H1 (cell line): ENCODE results near the gene ARHGEF7. TPM values are rescaled to one million over a fixed set of nuclear protein-coding genes. Genes with fewer than 3 reads are reported as not detected.

ENCODE experiments used
- CTCF ChIA-PET: fragments of 300-600 bp; sonication (Branson Sonifier 250); formaldehyde crosslinking; loops from one replicate; lab custom pipeline; 2021; ENCODE audit not compliant: partially characterized antibody; lab: Charles Lee
- POLR2A ChIA-PET: fragments of 300-600 bp; sonication (Branson Sonifier 250); formaldehyde crosslinking; loops from one replicate; lab custom pipeline; 2021; ENCODE audit warnings: inconsistent platforms; ENCODE audit not compliant: partially characterized antibody; lab: Charles Lee
- DNase-seq, 2 experiments: peaks; one replicate each; pipeline versions ENCODE4 v3.0.0 to v3.0.0-alpha.2; 2010 to 2022; ENCODE audit warnings: low spot score in 2 of 2, low read depth in 1 of 2, mixed read lengths in 1 of 2
- FAIRE-seq: peaks from 2 replicates; lab custom pipeline; 2011; peaks lifted over from hg19 to GRCh38; lab: Jason Lieb, UNC
- H2AFZ ChIP-seq: 2 replicates; pipeline ENCODE4 v1.8.1; 2012; ENCODE audit warnings: low read length, inconsistent platforms
- H2AK5ac ChIP-seq: 2 replicates; pipeline ENCODE4 v1.6.1; 2013; ENCODE audit warnings: low read depth, low read length
- H2BK120ac ChIP-seq: replicated peaks from 2 replicates; pipeline ENCODE3; 2013; ENCODE audit warnings: low read depth, low read length, inconsistent platforms
- H2BK12ac ChIP-seq: 2 replicates; pipeline ENCODE4 v1.6.1; 2013; ENCODE audit warnings: low read depth, low read length
- H2BK15ac ChIP-seq: 2 replicates; pipeline ENCODE4 v1.6.1; 2013; ENCODE audit warnings: low read length
- H2BK20ac ChIP-seq: 2 replicates; pipeline ENCODE4 v1.6.1; 2013; ENCODE audit warnings: low read length
- H2BK5ac ChIP-seq: 2 replicates; pipeline ENCODE4 v1.6.1; 2013; ENCODE audit warnings: low read depth, low read length
- H3K14ac ChIP-seq: 2 replicates; pipeline ENCODE4 v1.6.1; 2013; ENCODE audit warnings: inconsistent platforms; ENCODE audit not compliant: insufficient read length
- H3K18ac ChIP-seq: 2 replicates; pipeline ENCODE4 v1.6.1; 2013; ENCODE audit warnings: low read length; ENCODE audit errors: extremely low read depth
- H3K23ac ChIP-seq: 2 replicates; pipeline ENCODE4 v1.6.1; 2013; ENCODE audit warnings: inconsistent platforms; ENCODE audit not compliant: insufficient read length
- H3K23me2 ChIP-seq: 2 replicates; pipeline ENCODE4 v1.6.1; 2013; ENCODE audit warnings: low read depth, low read length
- H3K27ac ChIP-seq: 2 replicates; pipeline ENCODE4 v1.6.1; 2011; ENCODE audit warnings: low read depth, low read length, inconsistent platforms
- H3K27me3 ChIP-seq, 4 experiments: replicated peaks in 1 of 4; 1 replicate in 1 of 4; 2 replicates in 3 of 4; pipeline versions ENCODE4 v1.6.1 to v1.8.1; 2011 to 2013; ENCODE audit warnings: low read length in 3 of 4, mild to moderate bottlenecking in 3 of 4, inconsistent platforms in 2 of 4, mixed read lengths in 2 of 4, moderate library complexity in 1 of 4; ENCODE audit not compliant: control insufficient read depth in 3 of 4, insufficient read depth in 3 of 4; ENCODE audit errors: extremely low read depth in 1 of 4
- H3K36me3 ChIP-seq, 4 experiments: 2 replicates each; pipeline versions ENCODE4 v1.6.1 to v1.8.1; 2011 to 2013; ENCODE audit warnings: mild to moderate bottlenecking in 4 of 4, low read length in 3 of 4, moderate library complexity in 2 of 4, control low read depth in 1 of 4, inconsistent platforms in 1 of 4; ENCODE audit not compliant: insufficient read depth in 4 of 4, control insufficient read depth in 2 of 4
- H3K4ac ChIP-seq: replicated peaks from 2 replicates; pipeline ENCODE3; 2013; ENCODE audit warnings: low read length, low read depth, mixed read lengths, inconsistent platforms; ENCODE audit not compliant: insufficient read length
- H3K4me1 ChIP-seq, 4 experiments: replicated peaks in 1 of 4; 1 replicate in 1 of 4; 2 replicates in 3 of 4; pipeline versions ENCODE4 v1.6.1 to v1.8.1; 2011 to 2013; ENCODE audit warnings: low read length in 3 of 4, inconsistent platforms in 2 of 4, mixed read lengths in 1 of 4; ENCODE audit not compliant: insufficient read depth in 4 of 4, control insufficient read depth in 3 of 4
- H3K4me2 ChIP-seq, 2 experiments: 2 replicates each; pipeline versions ENCODE4 v1.6.1 to v1.8.1; 2011 to 2013; ENCODE audit warnings: low read depth in 2 of 2, low read length in 2 of 2, control low read depth in 1 of 2, inconsistent platforms in 1 of 2, mild to moderate bottlenecking in 1 of 2; ENCODE audit not compliant: insufficient read depth in 1 of 2
- H3K4me3 ChIP-seq, 4 experiments: fragments of 200-600, 300-600 bp in 1 of 4; sonication (generic), shearing (Covaris generic), sonication (Bioruptor Twin) in 1 of 4; 2 replicates each; pipeline versions ENCODE4 v1.5.1 to v1.8.1; 2011 to 2016; ENCODE audit warnings: low read length in 4 of 4, low read depth in 3 of 4, control low read depth in 2 of 4, inconsistent platforms in 2 of 4, mild to moderate bottlenecking in 2 of 4, mixed read lengths in 1 of 4, moderate library complexity in 1 of 4; ENCODE audit not compliant: insufficient read depth in 2 of 4; ENCODE audit errors: extremely low read depth in 1 of 4
- H3K56ac ChIP-seq: replicated peaks from 2 replicates; pipeline ENCODE3; 2013; ENCODE audit warnings: low read depth, mild to moderate bottlenecking, mixed read lengths, low read length, inconsistent platforms; ENCODE audit not compliant: insufficient read length
- H3K79me1 ChIP-seq: 2 replicates; pipeline ENCODE4 v1.6.1; 2013; ENCODE audit warnings: low read depth, low read length, control low read depth
- H3K79me2 ChIP-seq, 2 experiments: 2 replicates each; pipeline versions ENCODE4 v1.6.1 to v1.8.1; 2012 to 2013; ENCODE audit warnings: low read length in 2 of 2, mild to moderate bottlenecking in 2 of 2, inconsistent platforms in 1 of 2; ENCODE audit not compliant: insufficient read depth in 2 of 2, control insufficient read depth in 1 of 2
- H3K9ac ChIP-seq, 4 experiments: replicated peaks in 1 of 4; 1 replicate in 1 of 4; 2 replicates in 3 of 4; pipeline versions ENCODE4 v1.6.1 to v1.8.1; 2011 to 2013; ENCODE audit warnings: low read depth in 3 of 4, low read length in 3 of 4, control low read depth in 2 of 4, mild to moderate bottlenecking in 2 of 4, moderate library complexity in 2 of 4, inconsistent platforms in 1 of 4; ENCODE audit errors: extremely low read depth in 1 of 4
- H3K9me3 ChIP-seq, 2 experiments: 2 replicates each; pipeline versions ENCODE4 v1.6.1 to v1.8.1; 2012 to 2013; ENCODE audit warnings: mild to moderate bottlenecking in 2 of 2, moderate library complexity in 2 of 2, control low read depth in 1 of 2, inconsistent platforms in 1 of 2, low read depth in 1 of 2, low read length in 1 of 2, mixed read lengths in 1 of 2; ENCODE audit not compliant: insufficient read depth in 2 of 2
- H4K20me1 ChIP-seq, 2 experiments: replicated peaks in 1 of 2; 2 replicates each; pipeline versions ENCODE3 to v1.8.1; 2011 to 2013; ENCODE audit warnings: inconsistent platforms in 2 of 2, low read length in 2 of 2, mild to moderate bottlenecking in 1 of 2; ENCODE audit not compliant: insufficient read depth in 2 of 2, control insufficient read depth in 1 of 2
- H4K5ac ChIP-seq: 2 replicates; pipeline ENCODE4 v1.6.1; 2013; ENCODE audit warnings: low read length, low read depth, mixed read lengths, inconsistent platforms; ENCODE audit not compliant: insufficient read length
- H4K8ac ChIP-seq: 2 replicates; pipeline ENCODE4 v1.8.0; 2013; ENCODE audit warnings: mild to moderate bottlenecking, moderate library complexity, low read length, inconsistent platforms; ENCODE audit not compliant: insufficient read depth; ENCODE audit errors: extremely low read depth
- H4K91ac ChIP-seq: replicated peaks from 2 replicates; pipeline ENCODE3; 2013; ENCODE audit warnings: low read length, mixed read lengths, inconsistent platforms; ENCODE audit not compliant: insufficient read length
- HDAC2 ChIP-seq, 2 experiments: fragments of 300-600 bp in 1 of 2; sonication (generic) in 1 of 2; IDR thresholded peaks; 2 replicates each; pipeline ENCODE4 v1.6.1; 2011 to 2012; ENCODE audit warnings: low read depth in 2 of 2, low read length in 2 of 2, mild to moderate bottlenecking in 2 of 2, moderate library complexity in 2 of 2, borderline replicate concordance in 1 of 2, inconsistent platforms in 1 of 2
- TAF1 ChIP-seq: IDR thresholded peaks from 2 replicates; pipeline ENCODE4 v1.6.1; 2011; ENCODE audit warnings: mild to moderate bottlenecking, low read depth, low read length
- WGBS, 2 experiments: shearing (Covaris generic) in 1 of 2; methylation state at CpG; one replicate each; pipeline versions ENCODE4 v1.1.6 to v1.1.7; 2013 to 2015; ENCODE audit warnings: low lambda C conversion rate in 2 of 2, mixed read lengths in 2 of 2, inconsistent platforms in 1 of 2, low coverage in 1 of 2, missing lambda C conversion rate in 1 of 2; ENCODE audit not compliant: insufficient replicate concordance in 2 of 2, insufficient coverage in 1 of 2, insufficient read length in 1 of 2; ENCODE audit errors: extremely low coverage in 1 of 2, missing lambda C conversion rate in 1 of 2; 5-methylcytosine and 5-hydroxymethylcytosine counted together
- polyA plus RNA-seq, 7 experiments: library from polyadenylated mRNA; depleted of rRNA in 3 of 7; stranded (reverse) in 5 of 7; unstranded in 2 of 7; fragments of >200 nt in 5 of 7; fragments of 200-250 nt in 2 of 7; gene quantifications; 1 replicate in 5 of 7; 2 replicates in 1 of 7; 4 replicates in 1 of 7; pipeline versions ENCODE4 v1.2.1 to v1.2.3, GENCODE V29; 2011 to 2013; ENCODE audit warnings: missing spikeins in 2 of 7, mixed read lengths in 2 of 7
- total RNA-seq: library from RNA; stranded (reverse); fragmentation: NEBNext Ultra II Directional; extraction: Animal tissue kit (Norgen Biotek cat#: 25700); gene quantifications from 2 replicates; pipeline ENCODE4 v1.2.1, GENCODE V29; 2021

ARHGEF7 gene
- total and polyA plus RNA-seq, 2 of the 8 experiments (the other 6 are each of a cell fraction or from before 2014, with no cell fraction given), result 26.2 to 56.5 TPM

GRCh38 chr13:111082240-111082639 is 32.9 kb upstream of the ARHGEF7 start:
- no peak overlapping the region for H3K4ac ChIP-seq
- no peak overlapping the region for H4K5ac ChIP-seq
- CTCF ChIA-PET, result interaction anchor here (1.0 to 11.1 kb wide), 2 partner anchors 10 to 15 kb away, joined by 3 to 88 read pairs; no protein-coding TSS in a partner anchor
- H3K4me1 ChIP-seq, result no peaks in the 10 kb centered on the region; a peak in 2 of 7 replicates
- no peak overlapping the region for H3K14ac ChIP-seq
- no peaks in the 10 kb centered on the region for H3K36me3 ChIP-seq
- no peak overlapping the region for H3K4me2 ChIP-seq
- no peaks in the 10 kb centered on the region for H3K27me3 ChIP-seq
- H2BK5ac ChIP-seq, result no peak overlapping the region
- no peak overlapping the region for H4K91ac ChIP-seq
- H2AFZ ChIP-seq, result no peak overlapping the region
- H3K56ac ChIP-seq, result no peak overlapping the region
- no peak overlapping the region for H2BK15ac ChIP-seq
- H3K23ac ChIP-seq, result no peak overlapping the region
- H2BK120ac ChIP-seq, result no peak overlapping the region
- no peak overlapping the region for H3K27ac ChIP-seq
- no peaks in the 10 kb centered on the region for H4K20me1 ChIP-seq
- H3K4me3 ChIP-seq, result no peak overlapping the region
- no peak overlapping the region for H3K9ac ChIP-seq
- no peak overlapping the region for H2BK12ac ChIP-seq
- no peak overlapping the region for H4K8ac ChIP-seq
- TF ChIP-seq TAF1 (no peak), HDAC2 (IDR thresholded peaks at IDR 0.05; ENCODE audit: borderline replicate concordance in 1 of 2, low read depth in 2 of 2, low read length in 2 of 2) (no peak)
- FAIRE-seq (no peak), DNase-seq (no peak)
- H3K9me3 ChIP-seq, result no peaks in the 10 kb centered on the region
- H2AK5ac ChIP-seq, result no peak overlapping the region
- H2BK20ac ChIP-seq, result no peak overlapping the region
- 63% methylated on average over 4 of the region's 4 CpGs; no CpG with 5 or more reads in 1 of the 2 experiments for WGBS, 2 experiments
- H3K79me2 ChIP-seq, result no peaks in the 10 kb centered on the region
- H3K23me2 ChIP-seq, result no peaks in the 10 kb centered on the region
- POLR2A ChIA-PET, result no interaction called here
- H3K18ac ChIP-seq, result no peak overlapping the region
- H3K79me1 ChIP-seq, result no peaks in the 10 kb centered on the region
